ENCODE data around the gene ESPNL. TPM values are rescaled to one million over a fixed set of nuclear protein-coding genes. Genes with fewer than 3 reads are reported as not detected.
A peak's percentile ranks its signal among the peaks of the same experiment; 100 is the strongest.

Gene ESPNL
- total and polyA plus RNA-seq, 9 donors, result 0.75 to 3.6 (median 2.0) TPM

DNA sequence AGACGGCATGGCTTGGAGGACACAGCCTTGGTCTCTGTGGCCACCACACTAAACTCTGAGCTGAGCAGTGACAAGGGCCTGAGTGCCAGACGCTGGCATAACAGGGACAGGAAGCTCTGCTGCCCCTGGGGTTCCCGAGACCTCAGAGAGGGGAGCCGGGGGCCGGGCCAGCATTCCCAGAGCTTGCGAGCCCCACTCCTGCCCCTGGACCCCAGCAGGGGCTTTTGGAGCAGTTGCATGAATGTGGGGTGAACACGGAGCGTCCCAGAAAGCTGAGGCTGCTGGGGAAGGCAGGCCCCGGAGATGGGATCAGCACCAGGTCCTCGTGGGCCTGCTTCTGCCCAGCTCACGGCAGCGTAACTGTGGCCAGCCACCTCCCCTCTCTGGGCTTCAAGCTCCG lies 51.1 kb downstream of the ESPNL start:
- no peaks in the 10 kb centered on the region for H3K27me3 ChIP-seq (ENCODE audit: control insufficient read depth, insufficient read depth, low read length)
- 71% methylated on average over 9 of the region's 13 CpGs for WGBS (ENCODE audit: insufficient coverage)
- H3K36me3 ChIP-seq (ENCODE audit: control insufficient read depth, insufficient read depth, low read length), result peaks cover 3% of the 10 kb centered on the region
- no peak overlapping the region for H3K4me3 ChIP-seq (ENCODE audit: low read length)
- H3K27ac ChIP-seq (ENCODE audit: low read length), result no peak overlapping the region
- DNase-seq, result no peak
- peaks cover 81% of the 10 kb centered on the region for H3K4me1 ChIP-seq (ENCODE audit: control insufficient read depth, insufficient read depth, low read length)
- H3K9me3 ChIP-seq (replicated peaks; ENCODE audit: control insufficient read depth, low read depth, low read length), result peaks cover 3% of the 10 kb centered on the region

DNA sequence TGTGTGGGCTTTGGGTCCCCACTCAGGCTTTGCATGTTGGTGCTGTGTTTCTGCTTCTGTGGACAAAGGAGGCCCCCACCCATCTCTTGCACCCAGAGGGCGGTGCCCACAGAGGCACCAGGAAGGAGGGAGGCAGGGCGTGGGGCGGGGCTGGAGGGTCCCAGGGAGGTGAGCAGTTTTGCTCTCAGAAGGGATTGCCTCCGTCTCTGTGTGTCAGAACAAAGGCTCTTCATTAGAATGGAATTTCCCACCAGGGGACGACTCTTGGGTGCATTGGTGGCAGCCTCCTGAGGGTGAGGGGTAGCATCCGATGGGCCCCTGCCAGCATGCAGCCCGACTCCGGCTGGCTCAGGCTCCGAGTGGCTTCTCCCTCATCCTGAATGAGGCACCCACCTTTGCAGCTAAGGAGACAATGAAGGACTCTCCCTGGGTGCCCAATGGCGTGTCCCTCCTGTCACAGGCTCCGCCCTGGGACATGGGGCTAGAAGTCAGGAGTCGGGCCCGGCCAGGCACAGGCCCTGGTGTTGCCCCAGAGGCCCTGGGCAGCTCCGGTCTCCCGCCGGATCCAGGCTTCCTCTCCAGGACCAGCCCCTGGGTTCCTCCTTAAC lies 51.6 kb downstream of the ESPNL start:
- no peak overlapping the region for H3K27ac ChIP-seq (ENCODE audit: low read length)
- DNase-seq, result no peak
- H3K4me3 ChIP-seq (ENCODE audit: low read length), result no peak overlapping the region
- WGBS (ENCODE audit: insufficient coverage), result 72% methylated on average over 9 of the region's 16 CpGs
- H3K36me3 ChIP-seq (ENCODE audit: control insufficient read depth, insufficient read depth, low read length), result peaks cover 3% of the 10 kb centered on the region
- H3K27me3 ChIP-seq (ENCODE audit: control insufficient read depth, insufficient read depth, low read length), result no peaks in the 10 kb centered on the region
- H3K4me1 ChIP-seq (ENCODE audit: control insufficient read depth, insufficient read depth, low read length), result peaks cover 84% of the 10 kb centered on the region
- peaks cover 3% of the 10 kb centered on the region for H3K9me3 ChIP-seq (replicated peaks; ENCODE audit: control insufficient read depth, low read depth, low read length)

DNA sequence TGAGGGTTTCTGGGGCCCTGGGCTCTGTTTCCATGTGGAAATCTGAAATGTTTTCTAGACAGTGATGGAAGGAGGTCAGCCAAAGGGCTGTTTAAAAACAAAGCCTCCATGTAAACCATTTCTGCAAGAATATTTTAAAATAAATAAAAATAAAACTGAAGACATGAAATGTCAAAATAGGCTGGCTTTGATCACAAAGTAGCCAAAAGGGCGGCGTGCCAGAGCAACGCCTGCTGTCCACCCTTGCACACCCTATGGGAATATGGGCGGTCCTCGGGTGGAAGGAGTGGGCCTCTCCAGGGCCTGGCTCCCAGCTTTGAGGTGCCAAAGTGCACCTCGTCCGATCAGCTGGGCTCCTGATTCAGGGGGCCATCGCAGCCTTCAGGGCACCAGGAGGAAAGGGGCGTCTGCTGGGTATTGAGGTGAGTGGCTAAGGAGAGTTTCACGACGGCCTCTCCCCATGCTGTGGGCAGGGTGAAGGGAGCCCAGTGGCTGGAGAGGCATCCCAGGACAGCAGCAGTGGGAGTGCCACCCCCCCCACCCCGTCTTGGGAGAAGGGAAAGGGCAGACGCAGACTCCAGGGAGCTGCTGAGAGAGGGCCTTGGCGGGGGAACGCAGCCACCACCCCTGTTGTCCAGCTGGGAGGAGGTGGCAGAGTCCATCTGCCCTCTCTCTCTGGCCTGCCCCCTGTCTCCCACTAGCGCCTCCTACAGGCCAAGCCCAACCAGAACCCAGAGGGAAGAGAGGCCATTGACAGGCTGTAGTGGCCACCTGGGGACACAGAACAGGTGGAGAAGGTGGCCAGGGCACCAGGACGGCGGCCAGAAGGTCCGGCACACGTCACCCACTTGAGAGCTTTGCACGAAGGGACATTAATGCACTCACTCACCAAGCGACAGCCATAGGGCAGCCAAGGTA lies 52.9 kb downstream of the ESPNL start:
- H3K4me1 ChIP-seq (ENCODE audit: control insufficient read depth, insufficient read depth, low read length), result peaks cover 81% of the 10 kb centered on the region
- peaks cover 5% of the 10 kb centered on the region for H3K27me3 ChIP-seq (ENCODE audit: control insufficient read depth, insufficient read depth, low read length)
- H3K27ac ChIP-seq (ENCODE audit: low read length), result no peak overlapping the region
- DNase-seq, result no peak
- H3K4me3 ChIP-seq (ENCODE audit: low read length), result no peak overlapping the region
- H3K36me3 ChIP-seq (ENCODE audit: control insufficient read depth, insufficient read depth, low read length), result peaks cover 3% of the 10 kb centered on the region
- WGBS (ENCODE audit: insufficient coverage), result 91% methylated on average over 8 of the region's 22 CpGs
- peaks cover 3% of the 10 kb centered on the region for H3K9me3 ChIP-seq (replicated peaks; ENCODE audit: control insufficient read depth, low read depth, low read length)

DNA sequence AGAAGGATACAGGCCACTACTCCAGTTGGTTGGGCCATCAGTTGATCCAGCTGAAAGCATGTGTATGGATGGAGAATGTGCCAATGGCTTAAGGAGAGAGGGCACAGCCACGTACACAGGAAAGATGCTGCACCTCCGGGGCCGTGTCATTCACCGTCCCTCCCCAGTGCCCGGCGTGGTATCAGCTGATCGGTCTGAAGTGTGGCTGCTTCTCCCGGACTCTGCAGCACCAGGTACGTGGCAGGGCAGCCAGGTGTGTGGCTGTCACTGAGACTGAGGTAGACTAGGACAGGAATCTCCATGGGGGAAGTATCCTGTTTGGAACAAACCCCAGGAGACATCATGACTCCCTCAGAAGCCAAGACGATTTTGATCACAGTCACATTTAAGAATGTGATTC lies 54.4 kb downstream of the ESPNL start:
- peaks cover 76% of the 10 kb centered on the region for H3K4me1 ChIP-seq (ENCODE audit: control insufficient read depth, insufficient read depth, low read length)

DNA sequence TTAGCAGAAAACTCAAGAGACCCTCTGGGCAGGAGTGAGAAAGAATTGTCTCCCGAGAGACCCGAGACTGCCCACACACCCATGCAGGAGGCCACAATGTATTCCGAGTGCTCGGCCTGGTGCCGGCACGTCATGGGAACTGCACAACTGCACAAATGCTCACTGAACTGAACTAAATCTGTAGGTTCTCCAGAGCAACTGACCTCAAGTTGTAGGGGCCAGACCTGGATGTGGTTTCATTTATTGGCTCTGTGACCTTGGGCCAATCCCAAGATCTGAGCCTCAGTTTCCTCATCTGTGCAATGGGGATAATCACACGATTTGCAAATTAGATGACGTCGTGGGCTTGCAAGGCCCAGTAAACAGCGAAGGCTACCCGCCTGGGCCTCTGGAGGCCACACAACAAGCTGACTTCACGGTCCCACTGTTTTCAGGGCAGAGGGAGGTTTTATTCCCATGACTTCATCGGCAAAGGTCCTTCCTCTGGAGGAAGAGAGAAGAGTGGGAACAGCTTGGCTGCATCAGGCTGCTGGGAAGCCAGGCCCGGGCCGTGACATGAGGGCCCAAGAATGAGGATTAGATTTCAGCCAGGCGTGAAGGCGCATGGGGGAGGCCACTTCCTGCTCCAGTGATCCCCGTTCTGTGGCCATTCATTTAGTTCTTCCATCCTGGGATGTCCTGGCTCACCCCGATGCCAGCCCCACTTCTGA lies 55.1 kb downstream of the ESPNL start:
- peaks cover 3% of the 10 kb centered on the region for H3K9me3 ChIP-seq (replicated peaks; ENCODE audit: control insufficient read depth, low read depth, low read length)
- peak; percentile 67 for DNase-seq
- peaks cover 21% of the 10 kb centered on the region for H3K27me3 ChIP-seq (ENCODE audit: control insufficient read depth, insufficient read depth, low read length)
- peak overlapping the region; percentile 86 for H3K27ac ChIP-seq (ENCODE audit: low read length)
- peaks cover 76% of the 10 kb centered on the region for H3K4me1 ChIP-seq (ENCODE audit: control insufficient read depth, insufficient read depth, low read length)
- 47% methylated on average over 18 of the region's 19 CpGs for WGBS (ENCODE audit: insufficient coverage)
- H3K36me3 ChIP-seq (ENCODE audit: control insufficient read depth, insufficient read depth, low read length), result peaks cover 3% of the 10 kb centered on the region
- no peak overlapping the region for H3K4me3 ChIP-seq (ENCODE audit: low read length)

More for the DNA sequence above, 54.4 kb downstream of the ESPNL start:
- Histone ChIP-seq H3K36me3 (ENCODE audit: control insufficient read depth, insufficient read depth, low read length) (peaks cover 3% of the 10 kb centered on the region), H3K27ac (ENCODE audit: low read length) (peak overlapping the region; percentile 86), H3K27me3 (ENCODE audit: control insufficient read depth, insufficient read depth, low read length) (peaks cover 15% of the 10 kb centered on the region), H3K4me3 (ENCODE audit: low read length) (no peak overlapping the region), H3K9me3 (replicated peaks; ENCODE audit: control insufficient read depth, low read depth, low read length) (peaks cover 3% of the 10 kb centered on the region)
- DNase-seq, result no peak
- WGBS (ENCODE audit: insufficient coverage), result 95% methylated on average over 9 of the region's 10 CpGs

DNA sequence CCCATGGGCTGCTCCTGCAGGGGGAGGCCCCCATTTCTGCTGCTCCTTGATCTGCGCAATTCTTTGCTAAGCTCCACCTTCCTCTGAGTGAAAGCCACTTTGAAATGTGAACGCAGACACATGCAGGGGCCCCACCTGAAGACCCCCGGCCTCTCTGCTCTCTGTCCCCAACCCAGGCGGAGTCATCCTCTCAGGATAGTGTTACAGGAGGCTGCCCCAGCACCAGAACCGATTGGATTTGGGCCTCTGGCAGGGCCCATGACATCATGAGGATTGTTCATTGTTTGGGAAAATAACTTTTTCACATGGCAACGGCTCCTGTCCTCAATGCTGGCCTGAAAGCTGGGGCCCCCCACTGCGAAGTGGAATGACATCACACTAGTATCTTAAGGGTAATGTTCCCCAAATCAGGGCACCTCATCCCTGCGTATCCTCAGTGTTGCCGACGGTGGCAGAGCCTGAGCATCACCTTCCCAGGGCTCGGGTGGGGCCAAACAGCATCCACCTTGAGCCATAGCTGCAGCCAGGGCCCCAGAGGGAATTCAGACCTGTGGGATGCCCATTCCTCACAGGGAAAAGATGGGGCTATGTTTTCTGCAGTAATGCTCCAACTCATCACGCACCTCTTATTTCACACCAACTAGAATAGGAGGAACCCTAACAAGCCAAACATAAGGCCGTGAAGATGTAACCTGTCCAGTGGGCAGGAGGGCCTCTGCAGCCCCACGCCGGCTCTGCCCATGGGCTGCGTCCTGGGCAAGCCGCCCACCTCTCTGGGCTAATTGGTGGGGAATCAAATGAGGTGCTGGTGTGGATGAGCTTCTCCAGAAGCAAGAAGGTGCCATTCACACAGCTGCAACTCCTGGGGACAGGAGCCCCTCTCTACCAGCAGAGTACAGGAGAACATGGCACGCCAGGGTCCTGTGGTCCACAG lies 55.9 kb downstream of the ESPNL start:
- DNase-seq, result peak; percentile 35
- Histone ChIP-seq H3K9me3 (replicated peaks; ENCODE audit: control insufficient read depth, low read depth, low read length) (peaks cover 3% of the 10 kb centered on the region), H3K36me3 (ENCODE audit: control insufficient read depth, insufficient read depth, low read length) (peaks cover 3% of the 10 kb centered on the region), H3K4me1 (ENCODE audit: control insufficient read depth, insufficient read depth, low read length) (peaks cover 76% of the 10 kb centered on the region), H3K27ac (ENCODE audit: low read length) (peak overlapping the region; percentile 86), H3K4me3 (ENCODE audit: low read length) (no peak overlapping the region), H3K27me3 (ENCODE audit: control insufficient read depth, insufficient read depth, low read length) (peaks cover 25% of the 10 kb centered on the region)
- WGBS (ENCODE audit: insufficient coverage), result 62% methylated on average over 11 of the region's 18 CpGs

DNA sequence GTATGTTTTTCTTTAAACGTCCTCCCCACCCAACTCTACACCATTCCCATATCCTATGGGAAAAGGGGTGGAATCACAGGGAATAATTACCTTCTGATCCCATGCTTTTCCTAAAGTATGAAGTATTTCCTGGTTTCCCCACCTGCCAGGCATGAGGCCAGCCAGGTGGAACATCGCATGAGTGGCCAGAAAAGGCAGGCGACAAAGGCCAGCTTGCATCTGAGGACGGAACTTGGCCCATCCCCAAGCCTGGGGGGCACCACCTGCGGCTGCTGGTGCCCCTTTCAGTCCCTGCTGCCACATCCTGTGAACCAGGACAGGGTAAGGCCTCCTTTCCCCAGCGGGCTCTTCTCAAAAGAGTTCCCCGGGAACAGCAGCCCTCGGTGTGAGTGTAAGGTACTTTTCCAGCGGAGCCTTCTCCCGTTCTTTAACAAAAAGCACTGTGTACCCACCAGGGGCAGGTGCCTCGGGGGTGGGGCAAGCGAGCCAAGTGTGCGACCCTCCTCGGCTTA lies 57.4 kb downstream of the ESPNL start:
- Histone ChIP-seq H3K27me3 (ENCODE audit: control insufficient read depth, insufficient read depth, low read length) (peaks cover 34% of the 10 kb centered on the region), H3K27ac (ENCODE audit: low read length) (no peak overlapping the region), H3K4me1 (ENCODE audit: control insufficient read depth, insufficient read depth, low read length) (peaks cover 67% of the 10 kb centered on the region), H3K36me3 (ENCODE audit: control insufficient read depth, insufficient read depth, low read length) (no peaks in the 10 kb centered on the region), H3K9me3 (replicated peaks; ENCODE audit: control insufficient read depth, low read depth, low read length) (peaks cover 3% of the 10 kb centered on the region), H3K4me3 (ENCODE audit: low read length) (no peak overlapping the region)
- no peak for DNase-seq
- WGBS (ENCODE audit: insufficient coverage), result 49% methylated on average over 9 of the region's 14 CpGs

DNA sequence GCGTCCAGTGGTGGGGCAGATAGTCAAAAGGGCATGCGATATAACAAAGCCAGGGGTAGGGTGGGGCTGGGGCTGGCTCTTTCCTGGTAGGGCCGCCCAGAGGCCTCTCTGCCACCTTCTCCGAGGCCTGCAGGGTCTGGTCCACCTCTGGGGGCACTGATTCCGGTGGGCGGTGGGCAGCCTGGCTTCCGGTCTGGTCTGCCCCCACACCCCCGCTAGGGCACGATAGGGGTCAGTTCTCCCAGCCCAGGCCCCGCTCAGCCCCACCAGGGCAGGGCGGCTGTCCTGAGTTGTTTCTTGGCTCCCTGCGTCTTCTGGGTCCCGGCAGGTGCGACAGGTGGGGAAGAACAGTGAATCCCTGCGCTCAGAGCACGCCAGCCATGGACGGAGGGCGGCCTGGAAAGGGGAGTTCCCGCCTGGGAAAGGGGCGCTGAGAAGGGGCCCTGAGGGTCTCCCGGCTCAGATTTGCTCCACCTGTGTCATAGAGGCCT lies 57.9 kb downstream of the ESPNL start:
- no peaks in the 10 kb centered on the region for H3K36me3 ChIP-seq (ENCODE audit: control insufficient read depth, insufficient read depth, low read length)
- H3K9me3 ChIP-seq (replicated peaks; ENCODE audit: control insufficient read depth, low read depth, low read length), result peaks cover 3% of the 10 kb centered on the region
- peak overlapping the region; percentile 20 for H3K27ac ChIP-seq (ENCODE audit: low read length)
- 25% methylated on average over 20 of the region's 21 CpGs for WGBS (ENCODE audit: insufficient coverage)
- H3K27me3 ChIP-seq (ENCODE audit: control insufficient read depth, insufficient read depth, low read length), result peaks cover 39% of the 10 kb centered on the region
- H3K4me3 ChIP-seq (ENCODE audit: low read length), result no peak overlapping the region
- DNase-seq, result no peak
- peaks cover 67% of the 10 kb centered on the region for H3K4me1 ChIP-seq (ENCODE audit: control insufficient read depth, insufficient read depth, low read length)

DNA sequence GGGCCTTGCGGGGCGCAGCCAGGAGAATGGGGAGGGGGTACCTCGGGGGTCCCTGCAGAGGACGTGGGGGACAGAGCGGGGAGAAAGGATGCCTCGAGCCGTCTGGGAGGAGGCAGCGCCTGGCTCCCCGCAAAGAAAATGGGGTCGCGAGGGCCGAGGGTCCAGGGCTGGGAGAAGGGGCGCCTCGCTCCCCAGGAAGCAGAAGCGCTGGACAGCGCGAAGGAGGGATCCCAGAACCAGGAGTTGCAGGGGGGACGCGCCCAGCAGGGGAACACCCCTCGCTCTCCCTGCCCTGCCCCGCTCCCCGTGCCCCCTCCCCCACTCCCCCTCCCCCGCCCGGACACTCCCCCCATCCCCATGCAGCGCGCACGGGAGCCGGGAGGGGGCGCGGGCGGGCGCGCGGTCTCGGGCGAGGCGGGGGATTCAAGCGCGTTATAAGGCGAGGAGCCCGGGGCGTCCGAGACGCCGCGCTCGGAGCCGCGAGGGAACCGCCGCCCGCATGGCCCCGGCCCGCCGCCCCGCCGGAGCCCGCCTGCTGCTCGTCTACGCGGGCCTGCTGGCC lies 58.5 kb downstream of the ESPNL start, which contains the start of gene ERFE:
TSS of gene ERFE (plus strand) at position 462 of the 562 bp plus-strand sequence. CDS start at position 500, 38 bp downstream.
- Histone ChIP-seq H3K4me1 (ENCODE audit: control insufficient read depth, insufficient read depth, low read length) (peaks cover 68% of the 10 kb centered on the region), H3K9me3 (replicated peaks; ENCODE audit: control insufficient read depth, low read depth, low read length) (peaks cover 3% of the 10 kb centered on the region), H3K27ac (ENCODE audit: low read length) (peak within 1 kb of the TSS; percentile 20), H3K4me3 (ENCODE audit: low read length) (peak within 1 kb of the TSS; percentile 31), H3K36me3 (ENCODE audit: control insufficient read depth, insufficient read depth, low read length) (no peaks in the 10 kb centered on the region), H3K27me3 (ENCODE audit: control insufficient read depth, insufficient read depth, low read length) (peaks cover 43% of the 10 kb centered on the region)
- peak; percentile 60 for DNase-seq
- WGBS (ENCODE audit: insufficient coverage), result 3% methylated on average over 42 of the region's 61 CpGs
